HCT116 (cell line): Measurements from ENCODE around the gene PCBP3. TPM values are rescaled to one million over a fixed set of nuclear protein-coding genes. Genes with fewer than 3 reads are reported as not detected.

ENCODE experiments used
- ATAC-seq: fragments of 200-7000 bp; cut with Tn5 transposase; 2 replicates; pipeline ENCODE4 v1.9.1; 2020; ENCODE audit warnings: mild to moderate bottlenecking, moderate library complexity
- BruUV-seq: library from RNA; stranded (reverse); fragments of 400-500 nt; replicated peaks from 2 replicates; lab custom pipeline; 2021; lab: Mats Ljungman, UMichigan
- CTCF ChIA-PET: fragments of 300-600 bp; sonication (Branson Sonifier 250); formaldehyde crosslinking; loops from one replicate; lab custom pipeline; 2021; ENCODE audit warnings: antibody characterized with exemption; lab: Charles Lee
- POLR2A ChIA-PET: fragments of 300-600, 350-600 bp; sonication (Branson Sonifier 250); formaldehyde crosslinking; loops from one replicate; lab custom pipeline; 2021; ENCODE audit warnings: antibody characterized with exemption; lab: Charles Lee
- RAD21 ChIA-PET, 2 experiments: fragments of 300-600 bp; sonication (Branson Sonifier 250); formaldehyde crosslinking; loops; one replicate each; lab custom pipeline; 2023; ENCODE audit warnings: low total read pairs in 2 of 2; ENCODE audit not compliant: uncharacterized antibody in 2 of 2, unreplicated experiment in 2 of 2, low non-redundant PET in 1 of 2; lab: Charles Lee
- DNase-seq: peaks from one replicate; pipeline ENCODE4 v3.0.0-alpha.2; 2010; ENCODE audit warnings: low read depth, low spot score
- H2AFZ ChIP-seq: fragments of 200-600 bp; shearing (Covaris generic), sonication (generic); 2 replicates; pipeline ENCODE4 v1.6.1; 2017; ENCODE audit warnings: low read depth, mixed run types, mixed read lengths, antibody characterized with exemption, low read length; ENCODE audit not compliant: poor library complexity, severe bottlenecking
- H3K27ac ChIP-seq: 2 replicates; pipeline ENCODE4 v1.5.1; 2012; ENCODE audit warnings: low read depth, low read length
- H3K27me3 ChIP-seq: fragments of 200-600 bp; sonication (generic); 2 replicates; pipeline ENCODE4 v1.6.1; 2016; ENCODE audit warnings: mixed run types, low read length, mixed read lengths; ENCODE audit not compliant: insufficient read depth
- H3K36me3 ChIP-seq, 2 experiments: fragments of 200-500 bp in 1 of 2; fragments of 200-600 bp in 1 of 2; sonication (Bioruptor generic) in 1 of 2; sonication (generic) in 1 of 2; 2 replicates each; pipeline versions ENCODE4 v1.5.1 to v1.6.1; 2014 to 2016; ENCODE audit warnings: low read length in 2 of 2, inconsistent platforms in 1 of 2, mixed read lengths in 1 of 2, mixed run types in 1 of 2; ENCODE audit not compliant: insufficient read depth in 2 of 2, control insufficient read depth in 1 of 2
- H3K4me1 ChIP-seq, 2 experiments: fragments of 200-600 bp in 1 of 2; sonication (generic) in 1 of 2; 2 replicates each; pipeline versions ENCODE4 v1.5.1 to v1.6.1; 2012 to 2017; ENCODE audit warnings: low read length in 2 of 2, inconsistent platforms in 1 of 2, mild to moderate bottlenecking in 1 of 2, mixed read lengths in 1 of 2, mixed run types in 1 of 2, moderate library complexity in 1 of 2; ENCODE audit not compliant: insufficient read depth in 2 of 2, control insufficient read depth in 1 of 2
- H3K4me2 ChIP-seq: fragments of 200-600 bp; sonication (generic); 2 replicates; pipeline ENCODE4 v1.6.1; 2017; ENCODE audit warnings: mixed run types, low read length, mixed read lengths
- H3K4me3 ChIP-seq, 2 experiments: fragments of 200-600 bp in 1 of 2; sonication (generic) in 1 of 2; replicated peaks in 1 of 2; 2 replicates each; pipeline ENCODE4 v1.5.1; 2011 to 2016; ENCODE audit warnings: low read length in 2 of 2, control low read depth in 1 of 2, low read depth in 1 of 2, mild to moderate bottlenecking in 1 of 2, mixed read lengths in 1 of 2, mixed run types in 1 of 2
- H3K79me2 ChIP-seq: fragments of 200-600 bp; sonication (generic); 2 replicates; pipeline ENCODE4 v1.6.1; 2017; ENCODE audit warnings: mild to moderate bottlenecking, mixed run types, low read length, moderate library complexity, mixed read lengths; ENCODE audit not compliant: insufficient read depth
- H3K9ac ChIP-seq: fragments of 200-600 bp; sonication (generic); 2 replicates; pipeline ENCODE4 v1.6.1; 2016; ENCODE audit warnings: low read length, mixed read lengths
- H3K9me2 ChIP-seq: fragments of 200-600 bp; sonication (generic), shearing (Covaris generic); 2 replicates; pipeline ENCODE4 v1.6.1; 2017; ENCODE audit warnings: mixed run types, mild to moderate bottlenecking, moderate library complexity; ENCODE audit not compliant: insufficient read depth
- H3K9me3 ChIP-seq, 2 experiments: fragments of 200-500 bp in 1 of 2; fragments of 200-600 bp in 1 of 2; sonication (Bioruptor generic) in 1 of 2; sonication (generic) in 1 of 2; 2 replicates each; pipeline ENCODE4 v1.6.1; 2014 to 2017; ENCODE audit warnings: low read length in 2 of 2, mixed read lengths in 2 of 2, inconsistent platforms in 1 of 2, low read depth in 1 of 2, mild to moderate bottlenecking in 1 of 2, mixed run types in 1 of 2, moderate library complexity in 1 of 2; ENCODE audit not compliant: control insufficient read depth in 1 of 2, insufficient read depth in 1 of 2
- H4K20me1 ChIP-seq: fragments of 200-600 bp; sonication (generic), shearing (Covaris generic); 2 replicates; pipeline ENCODE4 v1.6.1; 2017; ENCODE audit warnings: mixed run types, mild to moderate bottlenecking, moderate library complexity; ENCODE audit not compliant: insufficient read depth
- ATF3 ChIP-seq: IDR thresholded peaks from 2 replicates; pipeline ENCODE4 v1.6.1; 2012
- CBX3 ChIP-seq: IDR thresholded peaks from 2 replicates; pipeline ENCODE4 v1.6.1; 2012; ENCODE audit warnings: low read depth
- CEBPB ChIP-seq: IDR thresholded peaks from 2 replicates; pipeline ENCODE4 v1.6.1; 2012; ENCODE audit warnings: low read depth
- CTCF ChIP-seq, 3 experiments: fragments of 200-600 bp in 1 of 3; sonication (generic) in 1 of 3; IDR thresholded peaks in 2 of 3; conservative IDR thresholded peaks in 1 of 3; 2 replicates each; pipeline ENCODE4 v1.5.1; 2012 to 2017; ENCODE audit warnings: low read depth in 2 of 3, low read length in 2 of 3, antibody characterized with exemption in 1 of 3, borderline replicate concordance in 1 of 3, control low read depth in 1 of 3, mild to moderate bottlenecking in 1 of 3, mixed read lengths in 1 of 3, mixed run types in 1 of 3, moderate library complexity in 1 of 3; ENCODE audit not compliant: insufficient read depth in 1 of 3
- ELF1 ChIP-seq: IDR thresholded peaks from 2 replicates; pipeline ENCODE4 v1.6.1; 2012; ENCODE audit warnings: low read depth, borderline replicate concordance
- EZH2 ChIP-seq: fragments of 200-600 bp; sonication (generic); IDR thresholded peaks from 2 replicates; pipeline ENCODE4 v1.6.1; 2017; ENCODE audit warnings: antibody characterized with exemption, mixed run types
- EZH2phosphoT487 ChIP-seq: fragments of 200-600 bp; IDR thresholded peaks from 2 replicates; pipeline ENCODE4 v1.6.1; 2018; ENCODE audit warnings: antibody characterized with exemption, borderline replicate concordance
- FOSL1 ChIP-seq: IDR thresholded peaks from 2 replicates; pipeline ENCODE4 v1.6.1; 2012; ENCODE audit warnings: low read depth
- JUND ChIP-seq: IDR thresholded peaks from 2 replicates; pipeline ENCODE4 v1.6.1; 2012
- MAX ChIP-seq: IDR thresholded peaks from 2 replicates; pipeline ENCODE4 v1.6.1; 2012
- POLR2A ChIP-seq: IDR thresholded peaks from 2 replicates; pipeline ENCODE4 v1.7.0; 2011; ENCODE audit warnings: borderline replicate concordance; ENCODE audit not compliant: insufficient read depth, insufficient read length; ENCODE audit errors: extremely low read depth
- POLR2AphosphoS5 ChIP-seq: IDR thresholded peaks from 2 replicates; pipeline ENCODE4 v1.6.1; 2011; ENCODE audit warnings: mild to moderate bottlenecking, low read depth, low read length, moderate library complexity
- RAD21 ChIP-seq: IDR thresholded peaks from 2 replicates; pipeline ENCODE4 v1.6.1; 2012; ENCODE audit warnings: low read depth, mild to moderate bottlenecking
- REST ChIP-seq: IDR thresholded peaks from 2 replicates; pipeline ENCODE4 v1.6.1; 2012; ENCODE audit warnings: low read depth
- SIN3A ChIP-seq: IDR thresholded peaks from 2 replicates; pipeline ENCODE4 v1.6.1; 2012; ENCODE audit warnings: low read depth
- SP1 ChIP-seq: IDR thresholded peaks from 2 replicates; pipeline ENCODE4 v1.6.1; 2012; ENCODE audit warnings: low read depth
- SRF ChIP-seq: IDR thresholded peaks from 2 replicates; pipeline ENCODE4 v1.6.1; 2012; ENCODE audit warnings: low read depth
- TCF7L2 ChIP-seq: IDR thresholded peaks from 2 replicates; pipeline ENCODE4 v1.7.0; 2011; ENCODE audit warnings: borderline replicate concordance, inconsistent platforms; ENCODE audit not compliant: insufficient read depth, insufficient read length; ENCODE audit errors: extremely low read depth
- YY1 ChIP-seq: IDR thresholded peaks from 2 replicates; pipeline ENCODE4 v1.6.1; 2011; ENCODE audit warnings: low read length, low read depth, moderate library complexity, mild to moderate bottlenecking; ENCODE audit not compliant: insufficient replicate concordance; ENCODE audit errors: extremely low read depth
- ZBTB33 ChIP-seq: IDR thresholded peaks from 2 replicates; pipeline ENCODE4 v1.6.1; 2011; ENCODE audit warnings: mild to moderate bottlenecking, low read length, moderate library complexity; ENCODE audit not compliant: insufficient replicate concordance; ENCODE audit errors: extremely low read depth
- intact Hi-C: fragments of 100-400 bp; cut with micrococcal nuclease; formaldehyde crosslinking; loops from 2 replicates; pipeline ENCODE4 v1.10.0; 2022
- total RNA-seq: library from RNA; stranded (reverse); gene quantifications from one replicate; pipeline ENCODE4 v1.2.1, GENCODE V29; 2021; ENCODE audit not compliant: unreplicated experiment

Gene PCBP3
- total RNA-seq, 1 experiment from 2014 or later: 3.1 TPM

GRCh38 chr21:45919593-45919992, 276.1 kb downstream of the PCBP3 start:
- H4K20me1 ChIP-seq: no peaks in the 10 kb centered on the region
- no peak overlapping the region for H3K4me3 ChIP-seq
- CTCF ChIA-PET: no interaction called here
- ATAC-seq (no peak), DNase-seq (no peak)
- H2AFZ ChIP-seq: no peak overlapping the region
- H3K9me2 ChIP-seq: no peaks in the 10 kb centered on the region
- no peaks in the 10 kb centered on the region for H3K27me3 ChIP-seq
- intact Hi-C loops: no loop called here
- BruUV-seq: no TSS peak
- peaks cover 0 to 7% of the 10 kb centered on the region in 2 experiments; a peak in 1 of 4 replicates for H3K4me1 ChIP-seq
- no peaks in the 10 kb centered on the region for H3K79me2 ChIP-seq
- peaks cover 0 to 4% of the 10 kb centered on the region in 2 experiments; a peak in 1 of 4 replicates for H3K9me3 ChIP-seq
- POLR2A ChIA-PET: no interaction called here
- RAD21 ChIA-PET: no interaction called here
- no peak overlapping the region for H3K27ac ChIP-seq
- H3K4me2 ChIP-seq: no peak overlapping the region
- H3K36me3 ChIP-seq: no peaks in the 10 kb centered on the region
- no peak overlapping the region for H3K9ac ChIP-seq
- TF ChIP-seq POLR2AphosphoS5: no peak
- no peak for TF ChIP-seq TCF7L2
- TF ChIP-seq SP1: no peak
- TF ChIP-seq SRF: no peak
- TF ChIP-seq RAD21: no peak
- TF ChIP-seq CEBPB: no peak
- TF ChIP-seq POLR2A: no peak
- no peak for TF ChIP-seq CBX3
- no peak for TF ChIP-seq REST
- TF ChIP-seq YY1: no peak
- TF ChIP-seq EZH2phosphoT487: no peak
- no peak for TF ChIP-seq JUND
- TF ChIP-seq ATF3: no peak
- no peak for TF ChIP-seq SIN3A
- no peak for TF ChIP-seq MAX
- TF ChIP-seq FOSL1: no peak
- TF ChIP-seq ZBTB33: no peak
- TF ChIP-seq EZH2: no peak
- TF ChIP-seq ELF1: no peak
- no peak for TF ChIP-seq CTCF (IDR thresholded peaks at IDR 0.05 in 2 of 3, conservative IDR thresholded peaks at IDR 0.05 in 1 of 3; ENCODE audit: borderline replicate concordance in 1 of 3, insufficient read depth in 1 of 3, low read depth in 2 of 3, low read length in 2 of 3)
